22Rv1 (cell line): ENCODE data around the gene ZNF358.

Experiments used
- CTCF ChIP-seq: fragments of 450-650 bp; IDR thresholded peaks from 2 replicates; pipeline ENCODE4 v1.5.1; 2017; ENCODE audit warnings: mild to moderate bottlenecking
- ZFX ChIP-seq: fragments of 450-650 bp; IDR thresholded peaks from 2 replicates; pipeline ENCODE4 v1.6.1; 2017; ENCODE audit warnings: antibody characterized with exemption, borderline replicate concordance

DNA sequence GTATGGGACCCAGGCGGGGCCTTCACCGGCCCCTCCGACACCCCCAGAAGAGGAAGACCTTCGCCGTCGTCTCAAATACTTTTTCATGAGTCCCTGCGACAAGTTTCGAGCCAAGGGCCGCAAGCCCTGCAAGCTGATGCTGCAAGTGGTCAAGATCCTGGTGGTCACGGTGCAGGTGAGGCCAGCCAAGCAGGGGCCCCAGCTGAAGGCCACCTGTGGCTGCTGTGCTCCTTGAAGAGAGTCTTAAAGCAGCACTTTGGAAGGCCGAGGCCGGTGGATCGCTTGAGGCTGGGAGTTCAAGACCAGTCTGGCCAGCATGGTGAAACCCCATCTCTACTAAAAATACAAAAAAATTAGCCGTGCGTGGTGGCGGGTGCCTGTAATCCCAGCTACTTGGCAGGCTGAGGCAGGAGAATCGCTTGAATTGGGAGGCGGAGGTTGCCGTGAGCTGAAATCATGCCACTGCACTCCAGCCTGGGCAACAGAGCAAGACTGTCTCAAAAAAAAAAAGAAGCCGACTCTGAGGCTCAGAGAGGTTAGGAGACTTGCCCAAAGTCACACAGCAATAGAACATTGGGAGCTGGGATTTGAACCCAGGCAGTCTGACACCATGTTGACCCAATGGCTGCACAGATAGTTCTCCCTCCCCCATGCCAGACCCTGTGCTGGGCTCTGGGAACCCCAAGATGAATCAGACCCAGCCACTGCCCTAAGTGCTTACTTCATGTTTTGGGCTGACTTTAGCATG is 9.3 kb downstream of the ZNF358 start:
- TF ChIP-seq CTCF (no peak), ZFX (no peak)
